Right lobe of liver (tissue), 4 donors: ENCODE data around the gene XPO4.

Experiments used
- CTCF ChIP-seq, 4 donors: fragments of 200-600 bp in 3 of 4; fragments of 450-650 bp in 1 of 4; IDR thresholded peaks; one replicate each; pipeline versions ENCODE4 v1.5.1 to v1.8.0; 2016 to 2022; ENCODE audit warnings: antibody characterized with exemption in 4 of 4, mild to moderate bottlenecking in 2 of 4
- POLR2A ChIP-seq: fragments of 450-650 bp; IDR thresholded peaks from one replicate; pipeline ENCODE4 v1.6.1; 2017; ENCODE audit warnings: antibody characterized with exemption, mild to moderate bottlenecking
- donor health status: DM: no; HTN: no; CAD: no.
- donor health status: DM: no; HTN: no; CAD: no.
- donor health status: DM: no; HTN: yes; CAD: no.

DNA sequence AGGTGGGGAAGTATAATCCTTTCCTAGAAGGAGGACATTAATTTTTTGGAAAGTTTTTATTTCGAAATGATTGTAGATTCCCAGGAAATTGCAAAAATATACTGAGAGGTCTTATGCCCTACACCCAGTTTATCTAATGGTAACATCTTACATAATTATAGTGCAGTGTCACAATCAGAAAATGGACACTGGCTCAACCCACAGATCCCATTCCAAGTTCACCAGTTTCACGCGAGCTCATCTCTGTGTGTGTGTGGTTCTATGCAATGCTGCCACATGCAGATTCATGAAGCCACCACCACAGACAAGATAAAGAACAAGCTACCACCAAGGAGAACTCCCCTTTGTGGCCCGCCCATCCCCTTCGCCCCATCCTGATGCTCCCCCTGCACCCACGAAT, 174.7 kb downstream of the XPO4 start:
- TF ChIP-seq CTCF (IDR thresholded peaks at IDR 0.05) (no peak), POLR2A (no peak)
